GM18858 (cell line): Measurements from ENCODE around the gene IL17C.

Source experiments
- ATAC-seq: cut with Tn5 transposase; IDR thresholded peaks from one replicate; pipeline ENCODE4 v1.9.1; 2021; ENCODE audit not compliant: unreplicated experiment

Gene IL17C

GRCh38 chr16:88681709-88682451, 43.5 kb downstream of the IL17C start:
- peak; percentile 66 for ATAC-seq

DNA sequence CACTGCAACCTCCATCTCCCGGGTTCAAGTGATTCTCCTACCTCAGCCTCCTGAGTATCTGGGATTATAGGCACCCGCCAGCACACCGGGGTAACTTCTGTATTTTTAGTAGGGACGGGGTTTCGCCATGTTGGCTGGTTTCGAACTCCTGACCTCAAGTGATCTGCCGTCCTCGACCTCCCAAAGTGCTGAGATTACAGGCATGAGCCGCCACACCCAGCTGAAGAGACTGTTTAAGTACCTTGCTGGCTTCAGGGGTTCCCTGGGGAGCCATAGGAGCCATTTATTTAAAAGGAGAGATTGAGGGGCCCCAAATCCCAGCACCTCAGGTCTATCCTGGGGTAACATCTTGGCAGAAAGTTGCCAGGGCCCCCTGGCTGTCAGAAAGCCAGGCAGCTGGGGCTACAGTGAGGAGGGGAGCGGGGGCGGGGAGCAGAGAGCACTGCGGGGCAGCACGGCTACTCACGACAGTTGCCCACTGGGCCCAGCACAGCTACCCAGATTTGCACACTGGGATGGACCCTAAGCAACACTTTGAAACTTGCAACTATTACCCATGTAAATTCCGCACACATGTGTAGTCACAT, 46.3 kb downstream of the IL17C start:
- ATAC-seq, result no peak

DNA sequence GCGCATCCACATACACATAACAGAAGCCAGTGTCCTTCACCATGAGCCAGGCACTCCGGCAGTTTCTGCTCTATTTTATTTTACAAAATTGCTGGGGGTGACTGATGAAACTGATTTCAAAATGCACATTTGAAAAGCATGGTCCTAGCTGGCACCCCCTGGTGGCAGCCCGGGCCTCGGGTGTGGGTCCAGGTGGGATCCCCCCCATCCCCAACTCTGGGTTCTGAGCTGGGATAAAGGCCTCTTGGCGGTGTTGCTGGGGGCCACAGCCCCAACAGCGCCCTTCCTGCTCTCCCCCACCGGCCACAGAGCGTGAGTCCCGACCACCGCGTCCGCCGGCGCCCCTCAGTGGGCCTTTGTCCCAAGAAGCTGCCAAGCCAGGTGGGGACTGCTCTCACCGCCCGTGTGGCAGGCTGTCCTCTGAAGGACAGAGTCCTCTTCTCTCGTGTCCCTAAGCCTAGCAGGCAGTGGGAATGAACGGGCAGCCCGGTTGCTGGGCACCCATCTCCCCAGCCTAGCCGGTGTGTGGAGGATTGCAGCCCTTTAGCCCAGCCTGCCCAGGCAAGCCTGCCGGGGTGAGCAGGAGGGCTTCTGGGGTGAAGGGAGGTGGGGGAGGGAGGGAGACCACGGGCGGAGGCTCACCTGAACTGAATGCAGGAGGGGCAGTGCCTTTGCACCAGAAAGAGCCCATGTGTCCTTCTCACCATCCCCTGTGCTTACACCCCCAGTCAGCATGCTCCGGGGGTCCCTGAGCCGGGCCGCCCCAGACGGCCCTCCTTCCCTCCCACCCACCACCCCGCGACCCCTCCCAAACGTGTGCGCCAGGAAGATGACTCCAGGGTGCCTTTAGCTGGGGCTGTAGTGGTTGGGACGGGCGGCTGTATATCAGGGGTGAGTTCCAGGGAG, 47.0 kb downstream of the IL17C start:
- ATAC-seq, result no peak

DNA sequence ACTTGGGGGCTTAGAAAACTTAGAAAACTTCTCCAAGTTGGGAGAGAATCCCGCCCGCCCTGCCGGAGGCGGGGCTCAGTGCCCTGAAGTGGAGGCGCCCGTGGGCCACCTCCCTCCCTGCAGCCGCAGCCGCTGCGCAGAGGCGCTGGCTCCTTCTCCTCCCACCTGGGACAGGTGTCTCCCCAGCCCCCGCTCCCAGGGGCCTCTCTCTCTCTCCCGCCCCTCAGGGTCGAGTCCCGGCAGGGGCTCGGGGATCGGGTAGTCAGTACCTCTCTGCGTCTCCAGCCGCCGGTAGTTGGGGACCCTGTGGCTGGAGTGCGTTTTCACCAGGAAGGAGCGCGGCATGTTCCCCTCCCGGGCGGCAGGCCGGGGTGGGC, 47.7 kb downstream of the IL17C start:
- peak; percentile 4 for ATAC-seq

DNA sequence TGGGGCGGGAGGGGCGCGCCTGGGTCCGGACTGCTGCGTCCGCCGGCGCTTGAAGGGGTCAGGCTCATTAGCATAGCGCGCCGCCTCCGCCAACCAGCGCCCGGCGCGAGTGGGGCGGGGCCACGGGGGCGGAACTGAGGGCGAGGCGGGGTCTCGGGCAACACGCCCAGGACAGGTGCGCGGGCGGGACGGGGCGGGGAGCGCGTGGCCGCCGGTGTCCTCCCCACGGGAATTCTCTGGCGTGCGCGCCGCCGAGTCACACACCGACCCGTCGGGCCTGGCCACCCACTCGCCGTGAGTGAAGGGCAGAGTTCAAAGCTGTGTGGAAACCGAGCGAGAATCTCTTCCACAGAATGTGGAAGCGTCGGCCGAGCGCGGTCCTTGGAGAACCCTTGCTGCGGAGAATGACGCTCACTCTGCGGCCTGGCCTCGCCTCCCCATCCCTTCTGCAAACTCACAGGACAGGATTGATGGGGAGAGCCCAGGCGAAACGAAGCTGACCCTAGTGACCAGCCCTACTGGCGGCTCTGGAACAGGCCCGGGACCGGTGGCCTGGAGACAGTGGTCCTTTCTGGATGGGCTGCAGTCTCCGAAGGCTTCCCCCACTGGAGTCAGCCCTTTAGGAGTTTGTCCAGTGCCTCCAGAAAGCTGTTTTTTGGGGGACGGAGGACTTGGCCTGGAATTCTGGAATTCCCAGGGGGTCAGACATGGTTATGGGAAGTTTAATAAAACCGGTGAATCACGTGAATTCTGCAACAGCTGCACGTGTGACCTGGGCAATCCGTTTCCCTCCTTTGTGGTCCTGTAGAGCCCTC, 48.3 kb downstream of the IL17C start, which contains the start of gene SNAI3:
TSS of gene SNAI3 (minus strand) at position 69 of the 815 bp plus-strand sequence. CDS start 101 bp downstream, outside the sequence.
- peak; percentile 38 for ATAC-seq

- ATAC-seq, result no peak
Measured at GRCh38 chr16:88687254-88687576, 48.8 kb downstream of the IL17C start.

- ATAC-seq, result no peak
Measured at GRCh38 chr16:88687676-88688012, 49.3 kb downstream of the IL17C start.

GRCh38 chr16:88688013-88688778, 49.8 kb downstream of the IL17C start:
- ATAC-seq, result no peak
